Endodermal cell (in vitro differentiated cells): Measurements from ENCODE around the gene PAXX. TPM values are rescaled to one million over a fixed set of nuclear protein-coding genes. Genes with fewer than 3 reads are reported as not detected.

Experiments used
- DNase-seq: peaks from one replicate; pipeline ENCODE4 v3.0.0-alpha.2; 2017
- H3K27ac ChIP-seq: 2 replicates; pipeline ENCODE4 v1.5.1; 2013; ENCODE audit warnings: mild to moderate bottlenecking, low read depth, low read length, moderate library complexity
- H3K27me3 ChIP-seq: 2 replicates; pipeline ENCODE4 v1.6.1; 2013; ENCODE audit warnings: mild to moderate bottlenecking, low read length, moderate library complexity; ENCODE audit not compliant: insufficient read depth, control insufficient read depth, poor library complexity, severe bottlenecking
- H3K36me3 ChIP-seq: 2 replicates; pipeline ENCODE4 v1.7.0; 2013; ENCODE audit warnings: mild to moderate bottlenecking, low read length, moderate library complexity; ENCODE audit not compliant: control insufficient read depth, insufficient read depth
- H3K4me1 ChIP-seq: one replicate; pipeline ENCODE4 v1.7.0; 2013; ENCODE audit warnings: low read length; ENCODE audit not compliant: control insufficient read depth, insufficient read depth
- H3K4me3 ChIP-seq: 2 replicates; pipeline ENCODE4 v1.5.1; 2013; ENCODE audit warnings: mild to moderate bottlenecking, low read length, moderate library complexity
- H3K9ac ChIP-seq: 2 replicates; pipeline ENCODE4 v1.6.1; 2013; ENCODE audit warnings: mild to moderate bottlenecking, low read length, moderate library complexity; ENCODE audit not compliant: poor library complexity, severe bottlenecking; ENCODE audit errors: extremely low read depth
- H3K9me3 ChIP-seq: 2 replicates; pipeline ENCODE4 v1.6.1; 2013; ENCODE audit warnings: mild to moderate bottlenecking, low read length, moderate library complexity; ENCODE audit not compliant: control insufficient read depth
- H3K27ac Mint-ChIP-seq: 2 replicates; pipeline ENCODE4 v1.8.0; 2020; ENCODE audit warnings: mixed read lengths
- H3K27me3 Mint-ChIP-seq: 2 replicates; pipeline ENCODE4 v1.8.0; 2021; ENCODE audit warnings: mild to moderate bottlenecking, mixed read lengths; ENCODE audit not compliant: insufficient read depth
- H3K36me3 Mint-ChIP-seq: 2 replicates; pipeline ENCODE4 v1.8.0; 2020; ENCODE audit warnings: low read depth, mixed read lengths
- H3K4me1 Mint-ChIP-seq: 2 replicates; pipeline ENCODE4 v1.8.0; 2020; ENCODE audit warnings: mixed read lengths
- H3K4me3 Mint-ChIP-seq: 2 replicates; pipeline ENCODE4 v1.8.0; 2020; ENCODE audit warnings: mild to moderate bottlenecking, moderate library complexity, mixed read lengths
- H3K9me3 Mint-ChIP-seq: 2 replicates; pipeline ENCODE4 v1.8.0; 2020; ENCODE audit warnings: mild to moderate bottlenecking, mixed read lengths
- CTCF ChIP-seq: fragments of 200-600 bp; sonication (generic); conservative IDR thresholded peaks from 2 replicates; pipeline ENCODE4 v1.5.0; 2021; ENCODE audit warnings: antibody characterized with exemption, mild to moderate bottlenecking
- WGBS, 2 experiments: methylation state at CpG; one replicate each; pipeline versions ENCODE4 v1.1.5 to v1.1.7; 2013; ENCODE audit warnings: missing lambda C conversion rate in 2 of 2, mixed read lengths in 1 of 2; ENCODE audit not compliant: insufficient coverage in 1 of 2, insufficient read length in 1 of 2; 5-methylcytosine and 5-hydroxymethylcytosine counted together
- total RNA-seq, 2 donors: library from RNA; stranded (reverse); fragmentation: NEBNext Ultra II Directional in 1 of 2; extraction: Animal tissue kit (Norgen Biotek cat#: 25700) in 1 of 2; gene quantifications; 2 replicates in 1 of 2; 3 replicates in 1 of 2; pipeline ENCODE4 v1.2.1, GENCODE V29; 2021

Gene PAXX
- total RNA-seq, 2 donors from 2014 or later = 58.3 to 66.7 TPM

GRCh38 chr9:137013571-137013940, 21.3 kb downstream of the PAXX start:
- TF ChIP-seq CTCF = no peak
- H3K27me3 Mint-ChIP-seq = no peaks in the 10 kb centered on the region
- WGBS, 2 experiments = 93 to 96% methylated on average over 12 to 20 of the region's 20 CpGs

GRCh38 chr9:137014166-137014565, 21.9 kb downstream of the PAXX start:
- no peaks in the 10 kb centered on the region for H3K36me3 ChIP-seq
- H3K36me3 Mint-ChIP-seq = peaks cover 6% of the 10 kb centered on the region
- no peak for TF ChIP-seq CTCF
- no peak overlapping the region for H3K27ac ChIP-seq
- no peak overlapping the region for H3K4me3 ChIP-seq
- no peaks in the 10 kb centered on the region for H3K4me1 Mint-ChIP-seq
- whole genome bisulfite sequencing, 2 experiments = 90 to 94% methylated on average over 16 to 23 of the region's 23 CpGs
- no peak overlapping the region for H3K9ac ChIP-seq
- no peak overlapping the region for H3K4me3 Mint-ChIP-seq
- H3K27ac Mint-ChIP-seq = no peak overlapping the region
- H3K4me1 ChIP-seq = no peaks in the 10 kb centered on the region
- no peak for DNase-seq
- H3K9me3 ChIP-seq = no peaks in the 10 kb centered on the region
- no peaks in the 10 kb centered on the region for H3K27me3 ChIP-seq
- H3K9me3 Mint-ChIP-seq = peaks cover 1% of the 10 kb centered on the region
- H3K27me3 Mint-ChIP-seq = no peaks in the 10 kb centered on the region

More at GRCh38 chr9:137013571-137013940, 21.3 kb downstream of the PAXX start:
- H3K27me3 ChIP-seq = no peaks in the 10 kb centered on the region
- H3K4me3 ChIP-seq = no peak overlapping the region
- Mint-ChIP-seq H3K27ac (no peak overlapping the region), H3K36me3 (peaks cover 6% of the 10 kb centered on the region), H3K9me3 (peaks cover 1% of the 10 kb centered on the region), H3K4me1 (no peaks in the 10 kb centered on the region), H3K4me3 (no peak overlapping the region)
- H3K4me1 ChIP-seq = no peaks in the 10 kb centered on the region
- H3K9me3 ChIP-seq = no peaks in the 10 kb centered on the region
- H3K36me3 ChIP-seq = no peaks in the 10 kb centered on the region
- no peak for DNase-seq
- H3K9ac ChIP-seq = no peak overlapping the region
- H3K27ac ChIP-seq = no peak overlapping the region

- Mint-ChIP-seq H3K36me3 (peaks cover 6% of the 10 kb centered on the region), H3K27me3 (no peaks in the 10 kb centered on the region), H3K4me1 (no peaks in the 10 kb centered on the region), H3K9me3 (peaks cover 1% of the 10 kb centered on the region), H3K4me3 (no peak overlapping the region), H3K27ac (no peak overlapping the region)
- Histone ChIP-seq H3K27ac (no peak overlapping the region), H3K4me1 (no peaks in the 10 kb centered on the region), H3K36me3 (no peaks in the 10 kb centered on the region), H3K9ac (no peak overlapping the region), H3K4me3 (no peak overlapping the region), H3K27me3 (no peaks in the 10 kb centered on the region), H3K9me3 (no peaks in the 10 kb centered on the region)
- 94 to 98% methylated on average over 31 to 36 of the region's 36 CpGs for WGBS, 2 experiments
- no peak for TF ChIP-seq CTCF
- no peak for DNase-seq
Observed at GRCh38 chr9:137014776-137015539, 22.7 kb downstream of the PAXX start.
